GM21381 (cell line): ENCODE measurements around the gene SIT1.

Source experiments
- ATAC-seq: cut with Tn5 transposase; IDR thresholded peaks from one replicate; pipeline ENCODE4 v1.9.1; 2021; ENCODE audit warnings: mild to moderate bottlenecking, moderate library complexity; ENCODE audit not compliant: unreplicated experiment

The SIT1 gene

DNA sequence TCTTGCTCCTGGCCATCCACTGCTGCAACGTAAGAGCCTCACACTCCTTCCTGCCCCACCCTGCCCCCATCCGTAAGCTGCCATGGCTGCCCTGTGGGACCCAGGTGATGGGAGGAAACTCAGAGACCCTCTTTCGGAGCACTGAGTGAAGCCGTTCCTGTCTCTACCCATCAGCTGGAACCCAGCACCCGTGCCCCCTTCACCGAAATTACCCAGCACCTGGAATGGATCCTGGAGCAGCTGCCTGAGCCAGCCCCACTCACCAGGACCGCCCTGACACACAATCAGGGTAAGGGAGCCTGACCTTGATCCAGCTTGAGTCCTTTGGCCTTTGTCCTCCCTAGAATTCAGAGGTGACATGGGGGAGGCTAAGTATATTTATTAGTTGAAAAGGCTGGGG is 42.5 kb downstream of the SIT1 start:
- no peak for ATAC-seq

DNA sequence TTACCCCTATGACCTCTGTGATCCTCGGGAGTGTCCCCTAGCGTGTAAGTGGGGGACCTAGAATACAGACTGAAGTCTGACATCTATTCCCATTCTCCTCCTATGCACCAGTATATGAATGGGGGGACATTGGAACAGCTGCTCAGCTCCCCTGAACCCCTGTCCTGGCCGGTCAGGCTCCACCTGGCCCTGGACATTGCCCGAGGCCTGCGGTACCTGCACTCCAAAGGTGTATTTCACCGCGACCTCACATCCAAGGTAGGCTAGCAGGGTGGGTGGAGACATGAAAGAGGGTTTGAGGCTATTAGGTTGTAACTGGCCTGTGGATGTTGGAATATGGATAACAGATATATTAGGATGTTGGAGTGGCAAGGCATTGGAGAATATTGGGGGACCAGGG is 44.0 kb downstream of the SIT1 start:
- no peak for ATAC-seq

DNA sequence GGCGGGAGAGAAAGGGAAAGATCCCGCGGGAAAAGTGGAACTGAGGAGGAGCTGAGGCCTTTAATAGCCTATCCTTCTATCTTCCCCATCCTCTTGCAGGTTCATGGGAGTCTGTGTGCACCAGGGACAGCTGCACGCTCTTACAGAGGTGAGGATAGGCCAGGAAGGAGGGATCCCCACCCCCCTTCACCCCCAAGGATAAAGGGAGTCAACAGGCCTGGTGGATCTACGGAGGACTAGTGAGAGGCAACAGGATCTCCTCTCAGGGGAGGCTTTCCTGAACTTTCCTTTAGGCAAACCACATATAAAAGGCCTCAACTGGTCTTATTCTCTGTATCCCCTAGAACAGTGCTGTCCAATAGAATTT is 44.6 kb downstream of the SIT1 start:
- ATAC-seq: no peak

GRCh38 chr9:35605351-35606137 is 45.2 kb downstream of the SIT1 start:
- peak; percentile 6 for ATAC-seq

DNA sequence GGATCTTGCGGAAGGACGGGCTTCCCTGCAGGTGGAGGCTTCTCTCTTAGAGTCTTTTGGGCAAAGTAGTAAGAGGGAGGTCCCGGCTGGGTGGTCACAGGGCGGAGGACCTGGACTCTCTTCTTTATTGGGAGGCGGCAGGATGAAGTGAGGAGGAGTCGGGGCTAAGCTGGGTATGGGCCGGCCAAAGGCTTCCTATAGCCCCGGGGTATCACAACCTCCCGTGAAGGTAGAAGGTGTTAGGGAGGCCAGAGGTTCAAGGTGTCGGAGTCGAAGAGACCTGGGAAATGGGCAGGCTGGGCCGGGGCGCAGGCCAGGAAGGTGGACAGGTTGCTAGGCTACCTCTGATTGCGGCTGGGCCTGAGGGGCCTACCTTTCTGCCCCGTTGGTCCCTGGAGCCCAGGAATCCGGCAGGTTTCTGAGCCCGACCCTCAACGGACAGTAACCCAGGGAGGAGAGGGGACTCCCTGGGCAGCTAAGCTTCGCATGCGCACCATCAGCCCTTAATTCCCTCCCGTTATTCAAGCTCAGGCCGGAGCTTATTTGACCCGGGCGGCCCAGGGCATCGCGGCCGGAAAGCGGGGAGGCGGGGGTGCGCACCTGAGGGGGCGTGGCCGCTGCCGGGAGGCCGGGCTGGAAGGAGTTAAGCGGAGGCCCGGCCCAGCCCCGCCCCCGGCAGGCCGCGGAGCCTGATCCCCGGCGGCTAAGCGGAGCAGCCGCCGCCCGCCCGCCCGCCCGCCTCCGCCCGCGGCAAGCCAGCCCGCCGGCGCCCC is 46.0 kb downstream of the SIT1 start, which contains the start of gene TESK1:
TESK1 (plus strand) TSS at position 685 of the 773 bp plus-strand sequence. CDS start 358 bp downstream, outside the sequence.
- peak; percentile 41 for ATAC-seq

- peak; percentile 81 for ATAC-seq
Measured at GRCh38 chr9:35603986-35604577, 46.6 kb downstream of the SIT1 start.

DNA sequence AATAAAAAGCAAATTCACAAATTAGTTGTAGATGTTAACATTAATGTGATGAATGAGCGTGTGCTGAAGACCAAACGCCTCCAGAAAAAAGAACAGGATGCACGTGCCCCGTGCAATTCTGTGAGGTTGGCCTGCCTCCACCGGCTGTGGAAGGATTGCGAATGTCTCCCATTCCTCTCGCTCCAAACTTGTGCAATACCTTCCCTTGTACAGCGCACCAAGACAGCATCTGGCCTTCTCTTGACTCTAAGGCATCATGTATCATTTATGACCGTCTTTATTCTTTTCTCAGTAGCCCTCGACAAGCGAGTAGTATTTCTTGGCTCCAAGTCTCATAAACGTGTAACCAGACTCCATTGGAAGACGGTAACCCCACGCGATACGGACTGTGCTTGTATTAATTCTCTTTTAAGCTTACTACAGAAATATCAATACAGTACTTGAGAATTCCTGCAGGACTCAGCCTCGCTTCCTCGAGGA is 47.2 kb downstream of the SIT1 start:
- no peak for ATAC-seq

DNA sequence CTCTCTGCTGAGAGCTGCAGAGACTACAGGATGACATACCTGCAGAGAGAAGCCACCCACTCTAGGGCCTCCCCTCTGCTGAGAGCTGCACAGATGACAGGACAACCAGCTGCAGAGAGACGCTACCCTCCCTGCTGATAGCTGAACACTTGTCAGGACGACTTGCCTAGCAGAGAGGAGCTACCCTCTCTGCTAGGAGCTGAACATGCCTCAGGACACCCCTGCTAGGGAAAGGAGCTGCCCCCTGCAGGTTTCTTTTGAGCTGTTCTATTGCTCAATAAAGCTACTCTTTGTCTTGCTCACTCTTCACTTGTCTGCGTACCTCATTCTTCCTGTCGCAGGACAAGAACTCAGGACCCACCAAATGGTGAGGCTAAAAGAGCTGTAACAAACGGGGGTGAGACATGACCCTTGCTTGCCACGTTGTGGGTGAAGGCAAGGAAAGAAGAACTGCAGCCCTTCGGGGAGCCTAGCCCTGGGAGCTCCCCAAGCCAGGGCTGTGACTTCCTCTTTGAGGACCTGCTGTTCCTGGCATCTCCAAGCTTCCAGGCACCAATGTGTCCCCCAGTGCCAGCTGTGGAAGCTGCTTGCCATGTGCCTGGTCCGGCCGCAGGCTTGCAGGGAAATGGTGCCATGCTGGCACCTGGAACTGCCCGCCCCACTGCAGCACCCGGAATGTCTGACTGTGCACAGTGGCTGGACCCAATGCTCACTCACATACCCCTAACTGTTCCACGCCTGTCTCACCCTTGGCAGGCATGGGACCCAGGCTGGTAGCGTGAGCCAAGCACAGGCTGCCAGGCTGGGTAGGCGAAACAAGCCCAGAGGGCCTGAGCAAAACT is 50.7 kb downstream of the SIT1 start:
- ATAC-seq: no peak
